HCT116 (cell line): ENCODE measurements around the gene SSUH2. TPM values are rescaled to one million over a fixed set of nuclear protein-coding genes. Genes with fewer than 3 reads are reported as not detected.

Experiments used
- ATAC-seq: fragments of 200-7000 bp; cut with Tn5 transposase; 2 replicates; pipeline ENCODE4 v1.9.1; 2020; ENCODE audit warnings: mild to moderate bottlenecking, moderate library complexity
- BruUV-seq: library from RNA; stranded (reverse); fragments of 400-500 nt; replicated peaks from 2 replicates; lab custom pipeline; 2021; lab: Mats Ljungman, UMichigan
- CTCF ChIA-PET: fragments of 300-600 bp; sonication (Branson Sonifier 250); formaldehyde crosslinking; loops from one replicate; lab custom pipeline; 2021; ENCODE audit warnings: antibody characterized with exemption; lab: Charles Lee
- POLR2A ChIA-PET: fragments of 300-600, 350-600 bp; sonication (Branson Sonifier 250); formaldehyde crosslinking; loops from one replicate; lab custom pipeline; 2021; ENCODE audit warnings: antibody characterized with exemption; lab: Charles Lee
- RAD21 ChIA-PET, 2 experiments: fragments of 300-600 bp; sonication (Branson Sonifier 250); formaldehyde crosslinking; loops; one replicate each; lab custom pipeline; 2023; ENCODE audit warnings: low total read pairs in 2 of 2; ENCODE audit not compliant: uncharacterized antibody in 2 of 2, unreplicated experiment in 2 of 2, low non-redundant PET in 1 of 2; lab: Charles Lee
- DNase-seq: peaks from one replicate; pipeline ENCODE4 v3.0.0-alpha.2; 2010; ENCODE audit warnings: low read depth, low spot score
- H2AFZ ChIP-seq: fragments of 200-600 bp; shearing (Covaris generic), sonication (generic); 2 replicates; pipeline ENCODE4 v1.6.1; 2017; ENCODE audit warnings: low read depth, mixed run types, mixed read lengths, antibody characterized with exemption, low read length; ENCODE audit not compliant: poor library complexity, severe bottlenecking
- H3K27ac ChIP-seq: 2 replicates; pipeline ENCODE4 v1.5.1; 2012; ENCODE audit warnings: low read depth, low read length
- H3K27me3 ChIP-seq: fragments of 200-600 bp; sonication (generic); 2 replicates; pipeline ENCODE4 v1.6.1; 2016; ENCODE audit warnings: mixed run types, low read length, mixed read lengths; ENCODE audit not compliant: insufficient read depth
- H3K36me3 ChIP-seq, 2 experiments: fragments of 200-500 bp in 1 of 2; fragments of 200-600 bp in 1 of 2; sonication (Bioruptor generic) in 1 of 2; sonication (generic) in 1 of 2; 2 replicates each; pipeline versions ENCODE4 v1.5.1 to v1.6.1; 2014 to 2016; ENCODE audit warnings: low read length in 2 of 2, inconsistent platforms in 1 of 2, mixed read lengths in 1 of 2, mixed run types in 1 of 2; ENCODE audit not compliant: insufficient read depth in 2 of 2, control insufficient read depth in 1 of 2
- H3K4me1 ChIP-seq, 2 experiments: fragments of 200-600 bp in 1 of 2; sonication (generic) in 1 of 2; 2 replicates each; pipeline versions ENCODE4 v1.5.1 to v1.6.1; 2012 to 2017; ENCODE audit warnings: low read length in 2 of 2, inconsistent platforms in 1 of 2, mild to moderate bottlenecking in 1 of 2, mixed read lengths in 1 of 2, mixed run types in 1 of 2, moderate library complexity in 1 of 2; ENCODE audit not compliant: insufficient read depth in 2 of 2, control insufficient read depth in 1 of 2
- H3K4me2 ChIP-seq: fragments of 200-600 bp; sonication (generic); 2 replicates; pipeline ENCODE4 v1.6.1; 2017; ENCODE audit warnings: mixed run types, low read length, mixed read lengths
- H3K4me3 ChIP-seq, 2 experiments: fragments of 200-600 bp in 1 of 2; sonication (generic) in 1 of 2; replicated peaks in 1 of 2; 2 replicates each; pipeline ENCODE4 v1.5.1; 2011 to 2016; ENCODE audit warnings: low read length in 2 of 2, control low read depth in 1 of 2, low read depth in 1 of 2, mild to moderate bottlenecking in 1 of 2, mixed read lengths in 1 of 2, mixed run types in 1 of 2
- H3K79me2 ChIP-seq: fragments of 200-600 bp; sonication (generic); 2 replicates; pipeline ENCODE4 v1.6.1; 2017; ENCODE audit warnings: mild to moderate bottlenecking, mixed run types, low read length, moderate library complexity, mixed read lengths; ENCODE audit not compliant: insufficient read depth
- H3K9ac ChIP-seq: fragments of 200-600 bp; sonication (generic); 2 replicates; pipeline ENCODE4 v1.6.1; 2016; ENCODE audit warnings: low read length, mixed read lengths
- H3K9me2 ChIP-seq: fragments of 200-600 bp; sonication (generic), shearing (Covaris generic); 2 replicates; pipeline ENCODE4 v1.6.1; 2017; ENCODE audit warnings: mixed run types, mild to moderate bottlenecking, moderate library complexity; ENCODE audit not compliant: insufficient read depth
- H3K9me3 ChIP-seq, 2 experiments: fragments of 200-500 bp in 1 of 2; fragments of 200-600 bp in 1 of 2; sonication (Bioruptor generic) in 1 of 2; sonication (generic) in 1 of 2; 2 replicates each; pipeline ENCODE4 v1.6.1; 2014 to 2017; ENCODE audit warnings: low read length in 2 of 2, mixed read lengths in 2 of 2, inconsistent platforms in 1 of 2, low read depth in 1 of 2, mild to moderate bottlenecking in 1 of 2, mixed run types in 1 of 2, moderate library complexity in 1 of 2; ENCODE audit not compliant: control insufficient read depth in 1 of 2, insufficient read depth in 1 of 2
- H4K20me1 ChIP-seq: fragments of 200-600 bp; sonication (generic), shearing (Covaris generic); 2 replicates; pipeline ENCODE4 v1.6.1; 2017; ENCODE audit warnings: mixed run types, mild to moderate bottlenecking, moderate library complexity; ENCODE audit not compliant: insufficient read depth
- CEBPB ChIP-seq: IDR thresholded peaks from 2 replicates; pipeline ENCODE4 v1.6.1; 2012; ENCODE audit warnings: low read depth
- CTCF ChIP-seq, 3 experiments: fragments of 200-600 bp in 1 of 3; sonication (generic) in 1 of 3; IDR thresholded peaks in 2 of 3; conservative IDR thresholded peaks in 1 of 3; 2 replicates each; pipeline ENCODE4 v1.5.1; 2012 to 2017; ENCODE audit warnings: low read depth in 2 of 3, low read length in 2 of 3, antibody characterized with exemption in 1 of 3, borderline replicate concordance in 1 of 3, control low read depth in 1 of 3, mild to moderate bottlenecking in 1 of 3, mixed read lengths in 1 of 3, mixed run types in 1 of 3, moderate library complexity in 1 of 3; ENCODE audit not compliant: insufficient read depth in 1 of 3
- EZH2 ChIP-seq: fragments of 200-600 bp; sonication (generic); IDR thresholded peaks from 2 replicates; pipeline ENCODE4 v1.6.1; 2017; ENCODE audit warnings: antibody characterized with exemption, mixed run types
- EZH2phosphoT487 ChIP-seq: fragments of 200-600 bp; IDR thresholded peaks from 2 replicates; pipeline ENCODE4 v1.6.1; 2018; ENCODE audit warnings: antibody characterized with exemption, borderline replicate concordance
- POLR2AphosphoS5 ChIP-seq: IDR thresholded peaks from 2 replicates; pipeline ENCODE4 v1.6.1; 2011; ENCODE audit warnings: mild to moderate bottlenecking, low read depth, low read length, moderate library complexity
- RAD21 ChIP-seq: IDR thresholded peaks from 2 replicates; pipeline ENCODE4 v1.6.1; 2012; ENCODE audit warnings: low read depth, mild to moderate bottlenecking
- SIN3A ChIP-seq: IDR thresholded peaks from 2 replicates; pipeline ENCODE4 v1.6.1; 2012; ENCODE audit warnings: low read depth
- TCF7L2 ChIP-seq: IDR thresholded peaks from 2 replicates; pipeline ENCODE4 v1.7.0; 2011; ENCODE audit warnings: borderline replicate concordance, inconsistent platforms; ENCODE audit not compliant: insufficient read depth, insufficient read length; ENCODE audit errors: extremely low read depth
- YY1 ChIP-seq: IDR thresholded peaks from 2 replicates; pipeline ENCODE4 v1.6.1; 2011; ENCODE audit warnings: low read length, low read depth, moderate library complexity, mild to moderate bottlenecking; ENCODE audit not compliant: insufficient replicate concordance; ENCODE audit errors: extremely low read depth
- ZFX ChIP-seq: fragments of 450-650 bp; IDR thresholded peaks from 2 replicates; pipeline ENCODE4 v1.6.1; 2017
- intact Hi-C: fragments of 100-400 bp; cut with micrococcal nuclease; formaldehyde crosslinking; loops from 2 replicates; pipeline ENCODE4 v1.10.0; 2022
- total RNA-seq: library from RNA; stranded (reverse); gene quantifications from one replicate; pipeline ENCODE4 v1.2.1, GENCODE V29; 2021; ENCODE audit not compliant: unreplicated experiment

The SSUH2 gene
- total RNA-seq, 1 experiment from 2014 or later = 0.76 TPM

- ChIA-PET POLR2A (no interaction called here), RAD21 (no interaction called here), CTCF (no interaction called here)
- Histone ChIP-seq H3K4me3 (no peak overlapping the region), H4K20me1 (no peaks in the 10 kb centered on the region), H3K9ac (no peak overlapping the region), H3K4me2 (no peak overlapping the region), H3K4me1 (peaks cover 10 to 19% of the 10 kb centered on the region in 2 experiments), H2AFZ (no peak overlapping the region), H3K36me3 (no peaks in the 10 kb centered on the region), H3K9me3 (no peaks in the 10 kb centered on the region), H3K27me3 (no peaks in the 10 kb centered on the region), H3K27ac (no peak overlapping the region), H3K9me2 (no peaks in the 10 kb centered on the region), H3K79me2 (no peaks in the 10 kb centered on the region)
- intact Hi-C loops = no loop called here
- ATAC-seq = no peak
- no peak for DNase-seq
- TF ChIP-seq CEBPB = no peak
- TF ChIP-seq RAD21 = no peak
- no peak for TF ChIP-seq POLR2AphosphoS5
- TF ChIP-seq EZH2phosphoT487 = no peak
- no peak for TF ChIP-seq TCF7L2
- no peak for TF ChIP-seq EZH2
- TF ChIP-seq CTCF (IDR thresholded peaks at IDR 0.05 in 2 of 3, conservative IDR thresholded peaks at IDR 0.05 in 1 of 3; ENCODE audit: borderline replicate concordance in 1 of 3, insufficient read depth in 1 of 3, low read depth in 2 of 3, low read length in 2 of 3) = no peak
- TF ChIP-seq YY1 = no peak
- TF ChIP-seq ZFX = no peak
- no peak for TF ChIP-seq SIN3A
- no TSS peak for BruUV-seq
Measured at GRCh38 chr3:8653800-8654408, 9.3 kb upstream of the SSUH2 start.
